Iris pigment epithelial cell (primary cell): ENCODE data around the gene AHI1.

Experiments used
- DNase-seq: peaks from one replicate; pipeline ENCODE4 v3.0.0-alpha.2; 2011; ENCODE audit warnings: low read depth

The AHI1 gene

GRCh38 chr6:135497412-135498184 lies at the start of gene AHI1:
TSS of gene AHI1 (minus strand) at chr6:135497740. CDS start at chr6:135492237, 5,503 bp downstream.
- DNase-seq: peak; percentile 93

GRCh38 chr6:135546680-135547418 lies 49.3 kb upstream of the AHI1 start:
- no peak for DNase-seq

GRCh38 chr6:135546206-135546605 lies 48.7 kb upstream of the AHI1 start:
- DNase-seq: no peak

- DNase-seq: peak; percentile 61
Measured at GRCh38 chr6:135540207-135540840, 42.8 kb upstream of the AHI1 start.

GRCh38 chr6:135537741-135538301 lies 40.3 kb upstream of the AHI1 start:
- peak; percentile 89 for DNase-seq

- peak; percentile 92 for DNase-seq
Measured at GRCh38 chr6:135535989-135536414, 38.5 kb upstream of the AHI1 start.

GRCh38 chr6:135534773-135535380 lies 37.3 kb upstream of the AHI1 start:
- DNase-seq: peak; percentile 65

GRCh38 chr6:135532559-135532958 lies 35.0 kb upstream of the AHI1 start:
- no peak for DNase-seq

GRCh38 chr6:135531954-135532490 lies 34.5 kb upstream of the AHI1 start:
- DNase-seq: no peak

- no peak for DNase-seq
Measured at GRCh38 chr6:135530113-135530512, 32.6 kb upstream of the AHI1 start.

GRCh38 chr6:135527960-135528249 lies 30.4 kb upstream of the AHI1 start:
- no peak for DNase-seq

GRCh38 chr6:135527116-135527959 lies 29.8 kb upstream of the AHI1 start:
- no peak for DNase-seq

- no peak for DNase-seq
Measured at GRCh38 chr6:135525594-135525993, 28.1 kb upstream of the AHI1 start.

GRCh38 chr6:135522965-135523692 lies 25.6 kb upstream of the AHI1 start:
- peak; percentile 88 for DNase-seq

GRCh38 chr6:135521431-135521830 lies 23.9 kb upstream of the AHI1 start:
- DNase-seq: peak; percentile 5

- peak; percentile 46 for DNase-seq
Measured at GRCh38 chr6:135520781-135521180, 23.2 kb upstream of the AHI1 start.

- no peak for DNase-seq
Measured at GRCh38 chr6:135519348-135519747, 21.8 kb upstream of the AHI1 start.

- no peak for DNase-seq
Measured at GRCh38 chr6:135517527-135517926, 20.0 kb upstream of the AHI1 start.

- no peak for DNase-seq
Measured at GRCh38 chr6:135514706-135515105, 17.2 kb upstream of the AHI1 start.

- DNase-seq: peak; percentile 66
Measured at GRCh38 chr6:135506270-135506997, 8.9 kb upstream of the AHI1 start.
